ENCODE measurements around the gene TATDN3. TPM values are rescaled to one million over a fixed set of nuclear protein-coding genes. Genes with fewer than 3 reads are reported as not detected.
A peak's percentile ranks its signal among the peaks of the same experiment; 100 is the strongest.

The TATDN3 gene
- total and polyA plus RNA-seq, 9 of the 15 experiments (the other 6 are each of a cell fraction or from before 2014, with no cell fraction given) = 18.3 to 79.9 (median 28.2) TPM

DNA sequence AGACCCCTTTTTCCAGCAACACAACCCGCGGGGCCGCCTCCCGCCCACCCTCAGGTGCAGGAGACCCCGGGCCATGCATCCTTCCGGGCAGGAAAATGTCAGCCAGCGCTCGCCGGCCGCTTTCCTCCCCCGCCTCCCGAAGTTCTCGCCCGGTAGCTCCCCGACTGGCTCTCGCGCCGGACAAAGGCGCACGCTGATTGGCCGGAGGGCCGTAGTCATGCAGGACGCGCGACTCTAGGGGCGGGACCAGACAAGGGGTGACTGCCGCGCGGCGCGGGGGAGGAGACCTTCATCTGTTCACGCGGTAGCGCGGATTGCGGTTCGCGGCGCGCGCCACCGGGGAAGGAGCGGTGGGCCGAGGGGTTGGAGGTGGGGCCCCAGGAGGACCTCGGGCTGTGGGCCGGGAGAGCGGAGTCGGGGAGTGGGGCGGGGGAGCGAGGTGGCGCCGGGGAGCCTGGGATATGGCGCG lies 66.3 kb downstream of the TATDN3 start, which contains the start of gene FLVCR1 (continued):
- TF ChIP-seq RFX5 (IDR thresholded peaks at IDR 0.05; ENCODE audit: low read depth, low read length) = no peak
- TF ChIP-seq, protein P1, sequence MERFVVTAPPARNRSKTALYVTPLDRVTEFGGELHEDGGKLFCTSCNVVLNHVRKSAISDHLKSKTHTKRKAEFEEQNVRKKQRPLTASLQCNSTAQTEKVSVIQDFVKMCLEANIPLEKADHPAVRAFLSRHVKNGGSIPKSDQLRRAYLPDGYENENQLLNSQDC (CRISPR knock-in tag; IDR thresholded peaks at IDR 0.05) = no peak
- no peak for TF ChIP-seq CBX8 (IDR thresholded peaks at IDR 0.05; ENCODE audit: borderline replicate concordance, extremely low read depth, low read depth, low read length, poor library complexity, severe bottlenecking)
- no peak for TF ChIP-seq DPF2 (IDR thresholded peaks at IDR 0.05)
- no peak for TF ChIP-seq EZH2 (IDR thresholded peaks at IDR 0.05; ENCODE audit: borderline replicate concordance, low read depth, low read length)
- no peak for TF ChIP-seq KHSRP (IDR thresholded peaks at IDR 0.05)
- peak; percentile 67; the same call in 1 of the 2 replicates for TF ChIP-seq TOE1 (IDR thresholded peaks at IDR 0.05; ENCODE audit: borderline replicate concordance)
- TF ChIP-seq TOE1 (CRISPR knock-in tag; IDR thresholded peaks at IDR 0.05; ENCODE audit: borderline replicate concordance, low read depth) = no peak
- TF ChIP-seq NRF1 (conservative IDR thresholded peaks at IDR 0.05 in 1 of 2, IDR thresholded peaks at IDR 0.05 in 1 of 2) = peak; percentile 80 to 83
- TF ChIP-seq ZNF408 (CRISPR knock-in tag; IDR thresholded peaks at IDR 0.05; ENCODE audit: low read depth) = no peak
- peak; percentile 65 for TF ChIP-seq MTA3 (IDR thresholded peaks at IDR 0.05; ENCODE audit: borderline replicate concordance)
- no peak for TF ChIP-seq BDP1 (IDR thresholded peaks at IDR 0.05; ENCODE audit: insufficient read depth, insufficient read length)
- TF ChIP-seq L3MBTL2 (IDR thresholded peaks at IDR 0.05) = peak; percentile 85
- peak; percentile 97 for TF ChIP-seq RBFOX2 (IDR thresholded peaks at IDR 0.05; ENCODE audit: low read depth, low read length)
- TF ChIP-seq, protein P2, sequence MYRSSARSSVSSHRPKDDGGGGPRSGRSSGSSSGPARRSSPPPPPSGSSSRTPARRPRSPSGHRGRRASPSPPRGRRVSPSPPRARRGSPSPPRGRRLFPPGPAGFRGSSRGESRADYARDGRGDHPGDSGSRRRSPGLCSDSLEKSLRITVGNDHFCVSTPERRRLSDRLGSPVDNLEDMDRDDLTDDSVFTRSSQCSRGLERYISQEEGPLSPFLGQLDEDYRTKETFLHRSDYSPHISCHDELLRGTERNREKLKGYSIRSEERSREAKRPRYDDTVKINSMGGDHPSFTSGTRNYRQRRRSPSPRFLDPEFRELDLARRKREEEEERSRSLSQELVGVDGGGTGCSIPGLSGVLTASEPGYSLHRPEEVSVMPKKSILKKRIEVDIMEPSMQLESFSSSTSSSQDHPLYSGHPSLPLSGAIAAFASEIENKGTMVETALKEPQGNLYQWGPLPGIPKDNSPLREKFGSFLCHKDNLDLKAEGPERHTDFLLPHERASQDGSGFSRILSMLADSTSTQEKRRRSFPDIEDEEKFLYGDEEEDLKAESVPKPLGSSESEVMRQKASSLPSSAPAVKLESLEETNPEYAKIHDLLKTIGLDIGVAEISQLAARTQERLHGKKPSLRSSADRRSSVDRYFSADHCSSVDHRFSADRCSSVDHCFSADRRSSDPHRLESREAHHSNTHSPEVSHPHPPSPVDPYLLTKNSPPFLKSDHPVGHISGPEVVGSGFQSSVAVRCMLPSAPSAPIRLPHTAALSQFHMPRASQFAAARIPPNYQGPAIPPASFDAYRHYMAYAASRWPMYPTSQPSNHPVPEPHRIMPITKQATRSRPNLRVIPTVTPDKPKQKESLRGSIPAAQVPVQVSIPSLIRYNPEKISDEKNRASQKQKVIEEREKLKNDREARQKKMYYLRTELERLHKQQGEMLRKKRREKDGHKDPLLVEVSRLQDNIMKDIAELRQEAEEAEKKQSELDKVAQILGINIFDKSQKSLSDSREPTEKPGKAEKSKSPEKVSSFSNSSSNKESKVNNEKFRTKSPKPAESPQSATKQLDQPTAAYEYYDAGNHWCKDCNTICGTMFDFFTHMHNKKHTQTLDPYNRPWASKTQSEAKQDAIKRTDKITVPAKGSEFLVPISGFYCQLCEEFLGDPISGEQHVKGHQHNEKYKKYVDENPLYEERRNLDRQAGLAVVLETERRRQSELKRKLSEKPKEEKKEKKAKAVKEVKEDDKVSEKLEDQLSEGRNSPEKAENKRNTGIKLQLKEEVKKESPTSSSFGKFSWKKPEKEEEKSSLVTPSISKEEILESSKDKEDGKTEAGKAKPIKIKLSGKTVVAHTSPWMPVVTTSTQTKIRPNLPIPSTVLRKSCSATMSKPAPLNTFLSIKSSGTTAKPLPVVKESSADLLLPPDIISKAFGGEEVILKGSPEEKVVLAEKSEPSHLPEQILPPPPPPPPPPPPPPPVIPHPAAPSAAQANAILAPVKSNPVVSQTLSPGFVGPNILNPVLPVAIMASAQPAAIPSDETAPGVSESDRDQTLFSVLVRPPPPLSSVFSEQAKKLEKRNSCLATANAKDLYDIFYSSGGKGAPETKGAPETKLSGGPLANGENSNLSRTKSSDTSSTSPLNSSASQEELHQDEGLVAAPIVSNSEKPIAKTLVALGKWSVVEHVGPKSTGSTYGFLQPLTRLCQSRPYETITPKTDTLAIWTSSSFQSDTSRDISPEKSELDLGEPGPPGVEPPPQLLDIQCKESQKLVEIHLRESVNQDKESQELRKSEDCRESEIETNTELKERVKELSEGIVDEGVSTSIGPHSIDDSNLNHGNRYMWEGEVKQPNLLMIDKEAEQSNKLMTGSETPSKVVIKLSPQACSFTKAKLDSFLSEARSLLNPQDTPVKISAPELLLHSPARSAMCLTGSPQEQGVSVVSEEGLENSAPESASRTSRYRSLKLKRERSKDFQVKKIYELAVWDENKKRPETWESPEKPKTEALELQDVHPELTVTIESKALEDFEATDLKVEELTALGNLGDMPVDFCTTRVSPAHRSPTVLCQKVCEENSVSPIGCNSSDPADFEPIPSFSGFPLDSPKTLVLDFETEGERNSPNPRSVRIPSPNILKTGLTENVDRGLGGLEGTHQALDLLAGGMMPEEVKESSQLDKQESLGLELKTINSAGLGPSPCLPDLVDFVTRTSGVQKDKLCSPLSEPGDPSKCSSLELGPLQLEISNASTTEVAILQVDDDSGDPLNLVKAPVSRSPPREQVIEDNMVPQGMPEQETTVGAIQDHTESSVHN (IDR thresholded peaks at IDR 0.05; ENCODE audit: borderline replicate concordance in 1 of 2, low read depth in 1 of 2) = 0 out of 4 replicates have a peak, but pooled peaks of 1 of the 2 experiments have one; percentile 1
- TF ChIP-seq ZNF165 (CRISPR knock-in tag; IDR thresholded peaks at IDR 0.05; ENCODE audit: borderline replicate concordance) = no peak
- TF ChIP-seq MAFG (tag; conservative IDR thresholded peaks at IDR 0.05) = no peak
- no peak for TF ChIP-seq TCF7L2 (IDR thresholded peaks at IDR 0.05; ENCODE audit: low read depth, low read length)
- peak; percentile 85 for TF ChIP-seq MBD2 (IDR thresholded peaks at IDR 0.05; ENCODE audit: borderline replicate concordance, low read depth)
- TF ChIP-seq, protein P3, sequence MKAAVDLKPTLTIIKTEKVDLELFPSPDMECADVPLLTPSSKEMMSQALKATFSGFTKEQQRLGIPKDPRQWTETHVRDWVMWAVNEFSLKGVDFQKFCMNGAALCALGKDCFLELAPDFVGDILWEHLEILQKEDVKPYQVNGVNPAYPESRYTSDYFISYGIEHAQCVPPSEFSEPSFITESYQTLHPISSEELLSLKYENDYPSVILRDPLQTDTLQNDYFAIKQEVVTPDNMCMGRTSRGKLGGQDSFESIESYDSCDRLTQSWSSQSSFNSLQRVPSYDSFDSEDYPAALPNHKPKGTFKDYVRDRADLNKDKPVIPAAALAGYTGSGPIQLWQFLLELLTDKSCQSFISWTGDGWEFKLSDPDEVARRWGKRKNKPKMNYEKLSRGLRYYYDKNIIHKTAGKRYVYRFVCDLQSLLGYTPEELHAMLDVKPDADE (conservative IDR thresholded peaks at IDR 0.05; ENCODE audit: control insufficient read depth, low read depth, low read length) = peak; percentile 70; the same call in 1 of the 2 replicates
